HG03457 (cell line): ENCODE measurements around the gene HPCA.

Experiments used
- ATAC-seq: cut with Tn5 transposase; IDR thresholded peaks from one replicate; pipeline ENCODE4 v1.9.1; 2021; ENCODE audit warnings: moderate number of reproducible peaks; ENCODE audit not compliant: unreplicated experiment

Gene HPCA

DNA sequence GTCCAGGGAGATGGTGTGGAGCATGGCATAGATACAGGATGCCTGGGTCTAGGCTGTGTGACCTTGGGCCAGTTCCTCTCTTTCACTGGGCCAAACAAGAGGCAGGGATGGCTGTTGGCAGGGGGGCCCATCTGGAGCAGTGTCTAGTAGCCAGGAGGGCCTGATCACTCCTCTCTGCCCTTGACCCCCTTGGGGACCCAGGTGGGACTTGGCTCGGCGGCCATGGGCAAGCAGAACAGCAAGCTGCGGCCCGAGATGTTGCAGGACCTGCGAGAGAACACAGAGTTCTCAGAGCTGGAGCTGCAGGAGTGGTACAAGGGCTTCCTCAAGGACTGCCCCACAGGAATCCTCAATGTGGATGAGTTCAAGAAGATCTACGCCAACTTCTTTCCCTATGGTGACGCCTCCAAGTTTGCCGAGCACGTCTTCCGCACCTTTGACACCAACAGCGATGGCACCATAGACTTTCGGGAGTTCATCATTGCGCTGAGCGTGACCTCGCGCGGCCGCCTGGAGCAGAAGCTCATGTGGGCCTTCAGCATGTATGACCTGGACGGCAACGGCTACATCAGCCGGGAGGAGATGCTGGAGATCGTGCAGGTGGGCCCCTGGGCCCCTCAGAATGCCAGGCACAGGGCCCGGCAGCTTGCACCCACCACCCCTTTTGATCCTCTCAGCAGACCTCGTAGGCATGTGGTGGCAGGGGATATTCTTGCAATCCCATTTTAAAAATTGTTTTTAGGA lies 2.6 kb downstream of the HPCA start:
- no peak for ATAC-seq

DNA sequence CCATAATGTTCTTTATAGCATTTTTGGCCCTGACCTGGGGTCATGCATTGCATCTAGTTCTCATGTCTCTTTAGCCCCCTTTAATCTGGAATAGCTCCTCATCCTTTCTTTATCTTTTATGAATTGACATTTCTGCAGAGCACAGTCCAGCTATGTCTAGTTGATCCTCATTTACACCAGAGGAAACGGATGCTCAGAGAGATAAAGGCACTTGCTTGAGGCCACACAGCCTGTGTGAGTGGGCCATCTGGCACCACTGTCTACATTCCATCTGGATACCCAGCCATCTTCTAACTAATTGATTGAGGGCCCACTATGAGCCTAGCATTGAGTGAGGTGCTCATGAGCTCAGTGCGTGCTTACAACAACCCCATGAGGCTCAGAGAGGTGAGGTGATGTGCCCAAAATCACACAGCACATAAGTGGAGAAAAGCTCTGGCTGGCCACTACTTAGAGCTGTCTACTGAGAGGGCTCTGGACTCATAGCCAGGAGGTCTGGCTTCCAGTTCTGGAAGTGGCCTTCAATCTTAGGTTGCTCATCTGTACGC lies 3.5 kb downstream of the HPCA start:
- ATAC-seq: no peak

DNA sequence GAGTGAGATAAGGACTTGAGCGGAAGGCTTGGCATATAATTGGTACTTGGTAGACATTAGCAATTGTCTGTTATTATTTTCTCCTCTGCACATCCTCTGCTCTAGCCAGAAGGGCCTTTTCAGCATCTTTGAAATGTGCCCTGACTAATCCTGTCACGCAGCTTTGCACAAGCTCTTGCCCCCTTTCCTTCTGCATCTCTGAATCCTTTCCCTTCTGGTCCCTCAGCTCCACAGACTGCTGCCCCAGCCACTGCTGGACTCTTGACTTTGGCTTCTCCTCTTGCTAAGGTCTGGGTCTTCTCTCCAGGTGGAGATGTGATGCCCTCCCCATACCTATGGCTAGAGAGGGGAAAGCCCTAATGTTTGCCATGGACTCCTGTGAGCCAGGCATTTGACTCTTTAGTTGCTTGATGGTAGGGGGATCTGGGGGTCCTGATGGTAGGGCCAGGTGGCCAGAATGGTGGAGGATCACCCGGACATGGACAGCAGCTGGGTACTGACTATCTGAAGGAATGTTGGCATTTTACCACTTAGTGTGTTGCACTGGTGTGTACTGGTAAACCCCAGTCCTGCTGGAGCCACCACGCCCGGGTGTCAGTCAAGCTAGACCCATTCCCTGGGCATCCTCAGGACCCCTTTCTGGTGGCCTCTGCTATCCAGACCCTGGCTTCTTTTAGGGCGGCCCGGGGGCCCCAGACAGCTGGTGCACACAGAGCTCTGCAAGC lies 4.4 kb downstream of the HPCA start:
- ATAC-seq: no peak

DNA sequence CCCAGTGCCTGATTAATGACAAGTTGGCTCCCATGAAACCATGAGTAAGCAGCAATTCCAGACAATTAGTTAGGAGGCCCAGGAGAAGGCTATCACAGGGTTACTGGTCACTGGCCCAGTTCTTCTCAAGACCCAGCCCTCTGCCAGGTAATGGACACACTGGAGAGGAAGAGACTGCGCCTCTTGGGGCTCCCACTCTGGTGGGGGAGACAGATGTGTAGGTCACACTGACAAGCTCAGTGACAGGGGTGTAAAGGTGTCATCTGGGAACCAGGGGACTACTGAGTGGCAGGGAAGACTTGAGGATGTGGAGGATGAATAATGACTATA lies 4.9 kb downstream of the HPCA start:
- no peak for ATAC-seq

DNA sequence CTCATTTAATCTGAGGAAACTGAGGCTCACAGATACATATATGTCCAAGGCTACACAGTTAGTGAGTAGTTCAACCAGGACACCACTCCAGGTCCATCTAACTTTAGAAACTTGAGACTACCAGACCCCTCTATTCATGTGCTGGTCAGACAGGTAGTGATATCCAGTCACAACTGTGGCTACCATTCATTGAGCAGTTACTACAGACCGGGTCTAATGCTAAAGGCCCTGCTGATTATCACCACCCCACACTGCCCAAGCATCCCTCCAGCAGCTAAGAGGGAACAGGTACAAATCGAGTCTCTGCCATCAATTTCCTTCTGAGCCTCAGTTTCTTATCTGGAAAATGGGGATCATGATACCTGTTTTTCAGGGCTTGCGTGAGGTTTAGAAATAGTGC lies 5.3 kb downstream of the HPCA start:
- no peak for ATAC-seq

DNA sequence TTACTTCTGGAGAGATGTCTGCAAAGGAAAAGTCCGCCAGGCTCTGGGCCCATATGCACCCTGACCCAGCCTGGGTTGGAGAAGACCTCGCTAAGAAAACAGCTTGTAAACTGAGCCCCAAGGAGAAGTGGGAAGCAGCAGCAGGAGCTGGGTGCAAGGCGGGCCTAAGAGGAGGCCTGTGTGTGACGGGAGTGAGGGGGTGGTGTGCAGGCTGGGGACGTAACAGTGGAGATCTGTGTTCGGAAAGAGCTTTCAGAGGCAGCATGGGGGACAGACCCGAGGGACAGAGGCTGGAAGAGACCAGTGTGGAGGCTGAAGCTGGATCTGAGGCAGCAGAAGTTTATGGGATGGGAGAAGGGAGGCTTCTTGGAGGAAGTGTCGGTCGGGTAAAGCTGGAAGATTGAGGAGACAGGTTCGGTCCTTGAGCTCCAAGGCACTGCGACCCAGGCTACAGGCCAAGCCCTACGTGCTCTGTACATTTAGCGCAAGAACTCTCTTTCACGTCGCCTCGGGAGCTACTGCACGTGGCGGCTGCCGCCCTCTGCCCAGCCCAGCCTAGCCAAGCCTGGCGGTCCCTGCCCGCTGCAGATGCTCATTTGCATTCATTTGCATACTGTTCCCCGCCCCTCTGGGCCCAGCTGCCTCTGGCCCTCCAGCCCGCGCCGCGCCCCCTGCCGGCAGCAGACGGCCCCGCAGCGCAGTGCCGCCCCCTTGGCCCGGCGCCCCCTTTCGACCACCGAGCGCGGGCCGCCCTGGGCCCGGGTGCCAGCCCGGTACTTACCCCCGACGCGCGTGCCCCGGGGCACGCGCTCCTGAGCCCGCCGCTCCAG lies 6.3 kb downstream of the HPCA start:
- no peak for ATAC-seq

DNA sequence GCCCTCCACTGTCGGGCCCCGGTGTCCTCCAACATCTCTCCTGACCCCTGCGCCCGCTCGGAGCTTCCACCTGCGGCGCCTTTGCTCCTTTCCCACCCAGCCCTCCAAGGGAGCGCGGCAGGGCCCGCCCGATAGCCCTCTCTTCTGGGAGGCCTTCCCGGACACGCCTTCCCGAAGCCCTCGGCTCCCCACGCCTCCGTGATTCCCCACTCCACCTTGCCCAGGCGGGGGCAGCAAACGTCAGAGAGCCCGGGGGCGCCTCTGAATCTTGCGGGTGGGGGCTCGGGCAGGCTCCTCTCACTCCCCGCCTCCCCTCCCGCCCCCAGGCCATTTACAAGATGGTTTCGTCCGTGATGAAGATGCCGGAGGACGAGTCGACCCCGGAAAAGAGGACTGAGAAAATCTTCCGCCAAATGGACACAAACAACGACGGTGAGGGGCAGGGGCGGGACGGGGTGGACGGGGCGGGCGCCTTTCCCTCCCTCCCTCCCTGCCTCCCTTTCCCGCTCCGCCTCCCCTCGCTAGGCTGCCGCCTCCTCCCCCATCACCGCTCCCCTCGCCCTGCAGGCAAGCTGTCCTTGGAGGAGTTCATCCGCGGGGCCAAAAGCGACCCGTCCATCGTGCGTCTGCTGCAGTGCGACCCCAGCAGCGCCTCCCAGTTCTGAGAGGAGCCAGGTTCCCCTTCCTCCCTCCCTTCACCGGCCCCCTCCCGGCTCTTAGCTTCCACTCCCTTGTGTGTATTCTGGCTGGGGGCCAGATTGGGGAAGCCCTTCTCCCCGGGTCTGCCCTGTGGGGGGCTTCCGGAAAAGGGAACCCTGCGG lies 7.1 kb downstream of the HPCA start:
- ATAC-seq: no peak

DNA sequence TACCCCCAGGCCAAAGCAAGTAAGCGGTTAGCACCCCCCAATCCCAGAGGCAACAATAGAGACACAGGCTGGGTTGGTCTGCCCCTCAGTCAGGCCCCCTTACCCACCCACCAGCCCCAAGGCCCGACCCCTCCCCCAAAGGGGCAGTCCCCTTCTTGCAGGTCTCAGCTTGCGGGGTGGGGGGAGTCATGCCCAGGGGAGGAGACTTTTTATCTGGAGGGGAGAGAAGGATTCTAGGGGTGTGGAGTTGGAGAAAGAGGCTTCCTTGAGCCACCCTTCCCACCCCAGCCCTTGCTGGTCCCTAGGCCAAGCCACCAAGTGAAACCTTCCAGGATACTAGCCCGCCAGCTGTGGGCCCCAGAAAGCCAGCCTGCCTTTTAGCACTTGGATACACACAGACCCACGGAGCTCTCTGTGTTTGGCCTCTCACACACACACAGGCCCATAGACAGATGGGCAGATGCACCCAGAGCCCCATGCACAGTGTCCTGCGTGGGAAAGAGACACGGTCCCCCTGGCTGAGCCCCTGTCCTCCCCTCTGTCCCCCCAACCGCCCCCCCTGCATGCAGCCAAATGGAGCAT lies 7.8 kb downstream of the HPCA start:
- no peak for ATAC-seq

DNA sequence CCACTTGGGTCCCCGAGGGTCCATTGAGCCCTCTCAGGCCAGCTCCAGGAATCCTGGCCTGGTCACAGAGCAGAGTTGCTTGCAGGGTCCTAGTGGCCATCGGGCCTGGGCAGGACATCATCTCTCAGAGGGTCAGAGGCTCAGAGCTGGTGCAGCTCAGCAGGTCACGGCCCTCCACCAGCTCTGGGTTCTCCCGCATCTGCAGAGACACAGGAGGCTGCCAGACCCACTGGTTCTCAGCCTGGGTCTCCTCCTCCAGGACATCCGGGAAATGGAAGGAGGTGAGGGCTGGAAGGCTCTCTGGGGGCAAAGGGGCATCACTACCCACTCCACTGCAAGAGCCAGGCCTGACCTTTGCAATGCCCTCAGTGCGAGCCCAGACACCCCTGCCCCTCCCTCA lies 8.4 kb downstream of the HPCA start:
- ATAC-seq: no peak

DNA sequence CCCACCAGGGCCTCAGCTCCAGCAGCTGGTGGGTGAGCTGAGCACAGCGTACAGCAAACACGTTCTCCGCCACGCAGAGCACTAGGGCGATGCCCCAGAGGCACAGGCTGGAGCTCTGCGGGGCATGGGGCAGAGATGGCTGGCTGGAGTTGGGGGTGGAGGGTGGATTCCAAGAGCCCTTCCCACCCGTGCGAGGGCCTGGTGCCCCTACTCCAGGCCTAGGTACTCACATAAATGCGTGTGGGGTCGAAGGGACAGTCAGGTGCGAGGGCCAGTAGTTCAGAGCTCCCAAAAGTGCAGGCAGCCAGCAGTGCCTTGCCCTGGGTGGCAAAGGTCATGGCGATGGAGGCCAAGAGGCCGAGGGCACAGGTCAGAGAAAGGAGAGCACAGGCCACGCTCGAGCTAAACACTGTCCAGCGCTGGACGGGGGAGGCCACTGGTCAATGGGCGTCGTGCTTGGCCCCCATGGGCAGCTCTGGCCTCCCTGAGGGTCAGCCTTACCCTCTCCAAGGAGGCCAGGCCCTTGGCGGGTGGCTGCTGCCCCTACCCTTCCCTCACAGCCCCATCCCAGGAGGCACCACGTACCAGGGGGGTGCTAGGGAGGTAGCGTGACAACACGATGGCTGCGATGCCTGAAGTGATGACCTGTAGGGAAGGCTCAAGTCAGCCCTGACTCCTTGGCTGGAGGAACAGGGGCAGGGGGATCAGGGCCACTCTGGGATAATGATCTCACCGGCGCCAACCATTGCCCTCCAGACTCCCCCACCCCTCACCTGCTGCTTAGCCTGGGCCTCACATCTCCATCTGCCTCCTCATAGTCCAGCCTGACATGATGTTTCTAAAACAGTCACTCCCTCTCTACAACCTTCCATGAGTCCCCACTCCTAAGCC lies 9.3 kb downstream of the HPCA start:
- ATAC-seq: no peak

DNA sequence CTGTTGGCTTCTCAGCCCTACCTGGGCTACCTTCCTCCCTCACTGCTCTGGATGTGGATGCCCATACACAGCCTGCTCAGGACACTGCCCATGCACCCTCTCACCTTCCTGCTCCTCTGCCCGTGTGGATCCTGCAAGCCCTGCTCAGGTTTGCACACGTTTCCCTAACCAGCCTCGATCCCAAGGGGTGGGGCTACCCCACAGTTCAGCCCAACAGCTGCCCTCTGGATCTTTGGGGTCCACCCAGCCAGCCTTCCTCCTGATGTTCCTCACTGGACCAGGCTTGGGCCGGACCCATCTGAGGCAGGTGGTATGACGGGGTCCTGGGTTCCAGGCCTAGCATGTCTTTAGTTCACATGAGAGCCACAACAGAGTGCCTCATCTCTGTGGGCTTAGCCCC lies 10.2 kb downstream of the HPCA start:
- no peak for ATAC-seq

DNA sequence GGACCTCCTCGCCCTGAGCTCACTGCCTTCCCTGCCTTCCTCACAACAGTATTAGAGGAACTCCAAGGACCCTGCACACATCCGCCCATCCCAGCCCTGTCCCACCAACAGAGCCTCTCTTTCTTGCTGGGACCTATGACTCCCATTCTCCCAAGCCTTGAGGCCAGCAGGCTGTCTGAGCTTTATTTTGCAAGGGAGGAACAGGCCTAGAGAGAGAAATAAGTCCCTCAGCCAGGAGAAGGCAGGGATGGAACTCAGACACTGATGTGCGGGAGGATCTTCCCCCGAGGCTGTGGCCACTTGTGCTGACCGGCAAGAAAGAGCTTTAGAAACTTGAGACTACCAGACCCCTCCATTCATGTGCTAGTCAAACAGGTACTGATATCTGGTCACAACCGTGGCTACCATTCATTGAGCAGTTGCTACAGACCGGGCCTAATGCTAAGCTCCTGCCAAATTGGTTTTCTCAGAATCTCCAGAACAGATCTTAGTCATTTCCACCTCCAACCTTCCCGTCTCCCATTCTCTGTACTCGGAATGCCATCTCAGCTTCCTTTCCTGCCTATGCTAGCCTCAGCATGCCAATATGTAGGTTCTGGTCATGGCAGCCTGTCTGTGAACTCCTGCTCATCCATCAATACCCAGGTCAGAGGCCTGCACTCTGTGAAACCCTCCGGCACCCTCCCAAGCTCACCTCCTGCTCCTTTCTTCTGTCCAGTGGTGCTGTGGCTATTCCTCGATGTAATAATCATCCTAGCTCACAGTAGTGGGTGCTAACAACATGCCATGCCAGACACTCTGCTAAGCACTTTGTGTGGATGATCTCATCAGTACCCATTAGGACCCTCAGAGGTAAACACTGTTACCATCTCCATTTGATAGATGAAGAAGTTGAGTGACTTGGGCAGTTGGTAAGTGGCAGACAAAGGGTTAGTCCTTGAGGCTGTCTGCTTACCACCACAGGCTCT lies 11.1 kb downstream of the HPCA start:
- no peak for ATAC-seq

DNA sequence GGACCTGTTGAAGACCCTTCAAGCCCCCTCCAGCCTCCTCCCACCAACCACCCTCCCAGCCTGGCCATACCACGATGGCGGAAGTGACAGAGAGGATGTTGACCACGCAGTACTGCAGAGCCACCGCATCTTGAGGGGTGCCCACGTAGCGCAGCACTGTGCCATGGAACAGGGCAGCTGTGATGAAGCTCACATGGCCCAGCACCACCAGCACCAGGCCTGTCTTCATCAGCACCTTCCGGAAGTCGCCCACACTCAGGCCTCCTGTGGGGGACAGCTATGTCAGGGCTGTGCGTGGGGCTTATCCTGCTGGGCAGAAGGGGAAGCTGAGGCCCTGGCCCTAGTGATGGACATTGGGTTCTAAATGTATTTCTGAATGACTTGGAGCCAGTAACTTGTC lies 11.8 kb downstream of the HPCA start:
- no peak for ATAC-seq

DNA sequence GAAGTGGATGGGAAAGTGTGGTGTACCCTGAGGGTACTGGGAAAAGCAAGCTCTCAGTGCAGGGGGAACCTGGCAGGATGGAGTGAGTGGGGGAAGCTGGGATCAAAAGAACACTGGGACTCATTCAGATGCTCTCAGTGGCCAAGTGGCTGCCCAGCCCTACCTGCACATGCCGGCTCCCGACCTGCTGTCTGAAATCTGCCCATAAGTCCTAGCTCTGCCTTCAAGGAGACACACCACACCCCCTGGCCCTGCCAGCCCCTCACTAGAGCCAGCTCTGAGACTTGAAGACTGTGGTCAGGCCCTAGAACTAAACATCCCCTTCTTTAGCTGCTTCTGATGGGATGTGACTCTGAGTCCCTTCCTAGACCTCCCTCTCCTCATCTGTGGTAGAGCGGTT lies 12.7 kb downstream of the HPCA start:
- ATAC-seq: no peak

DNA sequence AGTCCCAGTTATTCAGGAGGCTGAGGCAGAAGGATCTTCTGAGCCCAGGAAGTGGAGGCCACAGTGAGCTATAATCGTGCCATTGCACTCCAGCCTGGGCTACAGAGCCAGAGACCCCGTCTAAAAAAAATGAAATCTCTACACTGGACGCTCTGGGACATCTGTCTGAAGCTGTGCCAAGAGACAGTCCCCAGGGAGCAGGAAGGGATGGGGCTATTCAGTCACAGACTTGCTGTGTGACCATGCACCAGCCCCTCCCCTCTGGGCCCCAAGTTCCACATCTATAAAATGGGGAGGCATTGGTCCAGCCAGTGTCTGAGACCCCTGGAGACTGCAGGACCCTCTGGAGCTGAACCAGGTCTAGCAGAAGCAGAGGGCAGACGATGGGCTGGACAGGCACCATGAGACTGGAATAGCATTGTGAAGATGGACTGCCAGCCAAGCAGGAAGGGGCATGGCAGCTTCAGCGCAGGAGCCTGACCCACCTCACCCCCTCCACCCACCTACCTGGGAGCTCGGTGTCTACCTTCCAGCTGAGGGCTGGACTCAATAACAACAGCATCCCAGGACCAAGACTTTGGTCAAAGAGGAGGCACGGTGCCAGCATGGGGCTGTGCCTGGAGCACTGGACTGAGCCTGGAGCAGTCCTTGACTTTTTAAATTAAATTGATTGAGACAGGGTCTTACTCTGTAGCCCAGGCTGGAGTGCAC lies 13.4 kb downstream of the HPCA start:
- ATAC-seq: no peak

DNA sequence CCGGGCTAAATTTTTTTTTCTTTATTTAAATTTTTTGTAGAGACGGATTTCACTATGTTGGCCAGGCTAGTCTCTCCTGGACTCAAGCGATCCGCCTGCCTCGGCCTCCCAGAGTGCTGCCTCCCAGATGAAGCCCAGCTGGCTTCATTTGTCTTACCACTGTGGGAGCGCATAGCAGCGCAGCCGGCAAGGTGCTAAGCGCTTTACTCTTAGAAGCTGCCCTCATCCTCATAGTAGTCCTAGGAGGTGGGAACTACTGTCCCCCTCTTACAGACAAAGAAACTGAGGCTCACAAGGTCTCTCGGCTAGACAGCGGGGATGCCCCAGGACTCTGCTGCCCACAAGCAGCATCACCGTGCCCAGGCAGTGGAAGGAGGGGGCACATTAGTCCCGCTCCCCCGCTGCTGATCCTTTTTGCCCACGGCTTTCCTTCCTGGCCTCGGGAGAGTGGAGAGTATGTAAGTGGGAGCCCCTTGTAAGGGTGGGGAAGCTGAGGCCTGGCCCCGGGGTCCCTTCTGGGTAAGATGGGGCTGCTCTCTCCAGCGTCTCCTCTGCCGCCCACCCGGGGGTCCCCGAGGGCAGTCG lies 14.2 kb downstream of the HPCA start:
- no peak for ATAC-seq
